Measurements from ENCODE around the gene DNAH14. TPM values are rescaled to one million over a fixed set of nuclear protein-coding genes. Genes with fewer than 3 reads are reported as not detected.

The DNAH14 gene
- total and polyA plus RNA-seq, 10 of the 15 experiments (the other 5 are each of a cell fraction or from before 2014, with no cell fraction given): 2.0 to 7.9 (median 4.8) TPM

DNA sequence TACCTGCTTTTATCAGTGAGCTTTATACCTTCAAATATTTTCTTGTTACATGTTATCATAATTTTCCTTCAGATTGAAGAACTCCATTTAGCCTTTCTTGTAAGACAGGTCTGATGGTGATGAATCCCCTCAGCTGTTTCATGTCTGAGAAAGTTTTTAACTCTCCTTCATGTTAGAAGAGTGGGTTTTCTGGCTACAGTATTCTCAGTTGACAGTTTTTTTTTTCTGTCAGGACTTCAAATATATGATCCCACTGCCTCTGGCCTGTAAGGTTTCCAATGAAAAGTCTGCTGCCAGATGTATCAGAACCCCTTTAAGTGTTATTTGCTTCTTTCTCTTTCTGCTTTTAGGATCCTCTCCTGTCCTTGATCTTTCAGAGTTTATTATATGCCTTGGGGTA, 250.2 kb downstream of the DNAH14 start:
- Histone ChIP-seq H3K4me3 (no peak overlapping the region), H4K20me1 (ENCODE audit: control insufficient read depth, insufficient read depth) (no peaks in the 10 kb centered on the region), H3K27me3 (replicated peaks in 1 of 2; ENCODE audit: control insufficient read depth in 2 of 2, insufficient read depth in 2 of 2, low read length in 1 of 2) (no peaks in the 10 kb centered on the region), H3K9me3 (replicated peaks; ENCODE audit: control insufficient read depth, insufficient read depth, low read length) (no peaks in the 10 kb centered on the region; the same call in 2 of the 3 replicates), H3K79me2 (ENCODE audit: control insufficient read depth, insufficient read depth, low read length) (no peaks in the 10 kb centered on the region), H3K9ac (ENCODE audit: control insufficient read depth, insufficient read depth, low read length) (no peak overlapping the region), H3K4me2 (ENCODE audit: control insufficient read depth, insufficient read depth) (no peak overlapping the region), H3K4me1 (ENCODE audit: control insufficient read depth, insufficient read depth, low read length) (no peaks in the 10 kb centered on the region), H2AFZ (ENCODE audit: control insufficient read depth, low read depth, low read length) (no peak overlapping the region), H3K27ac (ENCODE audit: control insufficient read depth, insufficient read depth) (no peak overlapping the region), H3K36me3 (ENCODE audit: control insufficient read depth in 2 of 2, insufficient read depth in 2 of 2, low read length in 1 of 2) (no peaks in the 10 kb centered on the region)
- in situ Hi-C loops (cut with MboI) (no loop called here), intact Hi-C loops (cut with micrococcal nuclease; ENCODE audit: unreplicated experiment) (no loop called here)
- ChIA-PET CTCF (no interaction called here), RAD21 (ENCODE audit: unreplicated experiment) (no interaction called here), SMC1A (ENCODE audit: uncharacterized antibody, unreplicated experiment) (no interaction called here), POLR2A (no interaction called here)
- no peak for DNase-seq (ENCODE audit: low read depth, low spot score)
- ATAC-seq: no peak
- FAIRE-seq: no peak
- no TSS peak for BruUV-seq (replicated peaks)
- no peak for TF ChIP-seq KDM1A (IDR thresholded peaks at IDR 0.05; ENCODE audit: borderline replicate concordance)
- no peak for TF ChIP-seq EGR1 (IDR thresholded peaks at IDR 0.05; ENCODE audit: borderline replicate concordance in 1 of 2, low read depth in 2 of 2, low read length in 2 of 2)
- no peak for TF ChIP-seq ZNF384 (IDR thresholded peaks at IDR 0.05; ENCODE audit: borderline replicate concordance, low read depth, low read length)
- TF ChIP-seq, protein P1, sequence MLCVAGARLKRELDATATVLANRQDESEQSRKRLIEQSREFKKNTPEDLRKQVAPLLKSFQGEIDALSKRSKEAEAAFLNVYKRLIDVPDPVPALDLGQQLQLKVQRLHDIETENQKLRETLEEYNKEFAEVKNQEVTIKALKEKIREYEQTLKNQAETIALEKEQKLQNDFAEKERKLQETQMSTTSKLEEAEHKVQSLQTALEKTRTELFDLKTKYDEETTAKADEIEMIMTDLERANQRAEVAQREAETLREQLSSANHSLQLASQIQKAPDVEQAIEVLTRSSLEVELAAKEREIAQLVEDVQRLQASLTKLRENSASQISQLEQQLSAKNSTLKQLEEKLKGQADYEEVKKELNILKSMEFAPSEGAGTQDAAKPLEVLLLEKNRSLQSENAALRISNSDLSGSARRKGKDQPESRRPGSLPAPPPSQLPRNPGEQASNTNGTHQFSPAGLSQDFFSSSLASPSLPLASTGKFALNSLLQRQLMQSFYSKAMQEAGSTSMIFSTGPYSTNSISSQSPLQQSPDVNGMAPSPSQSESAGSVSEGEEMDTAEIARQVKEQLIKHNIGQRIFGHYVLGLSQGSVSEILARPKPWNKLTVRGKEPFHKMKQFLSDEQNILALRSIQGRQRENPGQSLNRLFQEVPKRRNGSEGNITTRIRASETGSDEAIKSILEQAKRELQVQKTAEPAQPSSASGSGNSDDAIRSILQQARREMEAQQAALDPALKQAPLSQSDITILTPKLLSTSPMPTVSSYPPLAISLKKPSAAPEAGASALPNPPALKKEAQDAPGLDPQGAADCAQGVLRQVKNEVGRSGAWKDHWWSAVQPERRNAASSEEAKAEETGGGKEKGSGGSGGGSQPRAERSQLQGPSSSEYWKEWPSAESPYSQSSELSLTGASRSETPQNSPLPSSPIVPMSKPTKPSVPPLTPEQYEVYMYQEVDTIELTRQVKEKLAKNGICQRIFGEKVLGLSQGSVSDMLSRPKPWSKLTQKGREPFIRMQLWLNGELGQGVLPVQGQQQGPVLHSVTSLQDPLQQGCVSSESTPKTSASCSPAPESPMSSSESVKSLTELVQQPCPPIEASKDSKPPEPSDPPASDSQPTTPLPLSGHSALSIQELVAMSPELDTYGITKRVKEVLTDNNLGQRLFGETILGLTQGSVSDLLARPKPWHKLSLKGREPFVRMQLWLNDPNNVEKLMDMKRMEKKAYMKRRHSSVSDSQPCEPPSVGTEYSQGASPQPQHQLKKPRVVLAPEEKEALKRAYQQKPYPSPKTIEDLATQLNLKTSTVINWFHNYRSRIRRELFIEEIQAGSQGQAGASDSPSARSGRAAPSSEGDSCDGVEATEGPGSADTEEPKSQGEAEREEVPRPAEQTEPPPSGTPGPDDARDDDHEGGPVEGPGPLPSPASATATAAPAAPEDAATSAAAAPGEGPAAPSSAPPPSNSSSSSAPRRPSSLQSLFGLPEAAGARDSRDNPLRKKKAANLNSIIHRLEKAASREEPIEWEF (IDR thresholded peaks at IDR 0.05; ENCODE audit: insufficient replicate concordance, low read depth, low read length): no peak
- TF ChIP-seq BCL3 (IDR thresholded peaks at IDR 0.05; ENCODE audit: borderline replicate concordance, insufficient read depth, low read depth, low read length, poor library complexity, severe bottlenecking): no peak
- no peak for TF ChIP-seq SMC3 (IDR thresholded peaks at IDR 0.05; ENCODE audit: borderline replicate concordance, low read length)
- TF ChIP-seq, protein P2, sequence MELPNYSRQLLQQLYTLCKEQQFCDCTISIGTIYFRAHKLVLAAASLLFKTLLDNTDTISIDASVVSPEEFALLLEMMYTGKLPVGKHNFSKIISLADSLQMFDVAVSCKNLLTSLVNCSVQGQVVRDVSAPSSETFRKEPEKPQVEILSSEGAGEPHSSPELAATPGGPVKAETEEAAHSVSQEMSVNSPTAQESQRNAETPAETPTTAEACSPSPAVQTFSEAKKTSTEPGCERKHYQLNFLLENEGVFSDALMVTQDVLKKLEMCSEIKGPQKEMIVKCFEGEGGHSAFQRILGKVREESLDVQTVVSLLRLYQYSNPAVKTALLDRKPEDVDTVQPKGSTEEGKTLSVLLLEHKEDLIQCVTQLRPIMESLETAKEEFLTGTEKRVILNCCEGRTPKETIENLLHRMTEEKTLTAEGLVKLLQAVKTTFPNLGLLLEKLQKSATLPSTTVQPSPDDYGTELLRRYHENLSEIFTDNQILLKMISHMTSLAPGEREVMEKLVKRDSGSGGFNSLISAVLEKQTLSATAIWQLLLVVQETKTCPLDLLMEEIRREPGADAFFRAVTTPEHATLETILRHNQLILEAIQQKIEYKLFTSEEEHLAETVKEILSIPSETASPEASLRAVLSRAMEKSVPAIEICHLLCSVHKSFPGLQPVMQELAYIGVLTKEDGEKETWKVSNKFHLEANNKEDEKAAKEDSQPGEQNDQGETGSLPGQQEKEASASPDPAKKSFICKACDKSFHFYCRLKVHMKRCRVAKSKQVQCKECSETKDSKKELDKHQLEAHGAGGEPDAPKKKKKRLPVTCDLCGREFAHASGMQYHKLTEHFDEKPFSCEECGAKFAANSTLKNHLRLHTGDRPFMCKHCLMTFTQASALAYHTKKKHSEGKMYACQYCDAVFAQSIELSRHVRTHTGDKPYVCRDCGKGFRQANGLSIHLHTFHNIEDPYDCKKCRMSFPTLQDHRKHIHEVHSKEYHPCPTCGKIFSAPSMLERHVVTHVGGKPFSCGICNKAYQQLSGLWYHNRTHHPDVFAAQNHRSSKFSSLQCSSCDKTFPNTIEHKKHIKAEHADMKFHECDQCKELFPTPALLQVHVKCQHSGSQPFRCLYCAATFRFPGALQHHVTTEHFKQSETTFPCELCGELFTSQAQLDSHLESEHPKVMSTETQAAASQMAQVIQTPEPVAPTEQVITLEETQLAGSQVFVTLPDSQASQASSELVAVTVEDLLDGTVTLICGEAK (IDR thresholded peaks at IDR 0.05; ENCODE audit: borderline replicate concordance): no peak
- TF ChIP-seq RCOR1 (conservative IDR thresholded peaks at IDR 0.05; ENCODE audit: low read depth, low read length): no peak
- no peak for TF ChIP-seq FOXM1 (IDR thresholded peaks at IDR 0.05; ENCODE audit: low read depth, low read length)
- TF ChIP-seq ATF7 (IDR thresholded peaks at IDR 0.05; ENCODE audit: low read depth): no peak
- no peak for TF ChIP-seq E4F1 (IDR thresholded peaks at IDR 0.05; ENCODE audit: borderline replicate concordance, partially characterized antibody)

Measured in GM12878 (cell line).